CD4-positive, alpha-beta T cell treated with Interleukin-6 for 4 hours (primary cell): Measurements from ENCODE around the gene TLX3.

Experiments used
- DNase-seq: peaks from one replicate; pipeline ENCODE4 v3.0.0-alpha.2; 2020; ENCODE audit warnings: mixed read lengths

TLX3 gene

DNA sequence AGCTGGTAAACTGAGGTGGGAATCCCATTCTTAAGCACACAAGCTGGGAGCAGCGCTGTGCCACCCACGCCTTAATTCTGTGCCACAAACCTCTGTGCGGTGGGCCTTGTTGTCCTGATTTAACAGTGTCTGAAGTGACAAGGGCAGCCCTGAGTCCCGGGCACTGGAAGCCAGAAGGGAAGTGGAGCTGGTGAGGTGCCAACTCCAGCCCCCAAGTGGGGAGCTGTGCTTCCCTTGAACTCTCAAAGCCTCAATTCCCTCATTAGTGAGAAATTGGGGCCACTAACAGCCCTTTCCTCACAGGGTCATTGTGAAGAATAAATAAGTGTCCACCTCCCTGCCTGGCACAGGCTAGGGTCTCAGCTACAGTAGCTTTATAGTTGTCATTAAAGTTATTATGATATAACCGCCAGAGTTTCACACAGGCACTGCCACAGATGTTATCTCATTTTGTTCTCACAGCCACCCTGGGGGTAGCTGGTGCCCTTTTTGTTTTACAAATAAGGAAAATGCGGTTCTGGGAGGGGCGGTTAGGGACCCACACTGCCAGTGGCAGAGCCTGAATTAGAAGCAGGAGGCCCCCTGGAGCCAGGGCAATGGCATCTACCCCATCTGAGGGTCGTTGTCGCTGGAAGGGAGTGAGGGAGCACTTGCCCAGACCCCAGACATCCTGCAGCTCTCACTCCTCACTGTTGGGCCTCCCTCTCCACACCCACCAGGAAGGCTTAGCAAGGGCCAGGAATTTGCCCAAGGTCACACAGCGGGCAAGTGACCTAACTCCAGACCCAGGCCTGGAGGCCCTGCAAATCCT is 2.1 kb upstream of the TLX3 start:
- DNase-seq = no peak

DNA sequence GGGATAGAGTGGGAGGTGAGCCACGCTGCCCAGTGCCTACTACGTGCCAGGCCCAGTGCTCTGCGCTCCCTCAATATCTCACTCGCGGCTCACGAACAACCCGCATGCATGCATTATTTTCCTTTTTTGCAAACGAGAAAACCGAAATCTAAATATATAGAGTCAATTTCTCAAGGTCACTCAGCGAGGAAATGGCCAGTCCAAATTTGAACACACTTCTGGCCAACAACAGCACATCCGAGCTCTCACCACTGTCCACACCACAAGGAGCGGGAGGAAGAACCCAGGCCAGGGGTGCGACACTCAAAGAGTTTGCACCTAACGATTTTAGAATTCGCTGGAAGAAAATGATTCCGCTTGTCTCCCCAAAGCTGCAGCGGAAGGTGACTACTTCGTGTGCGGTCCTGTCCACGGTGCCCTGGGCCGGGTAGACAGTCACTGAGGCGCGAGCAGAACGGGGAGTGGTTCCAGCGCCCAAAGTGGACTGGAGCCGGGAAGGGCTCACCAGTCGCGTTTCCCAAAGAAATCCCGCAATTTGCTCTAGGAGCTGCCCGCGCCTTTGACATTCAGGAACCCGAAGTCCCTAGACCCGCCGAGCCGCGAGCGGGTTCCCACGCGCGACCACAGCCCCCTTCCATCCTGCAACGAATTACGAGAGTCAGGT is 1.1 kb upstream of the TLX3 start:
- no peak for DNase-seq

DNA sequence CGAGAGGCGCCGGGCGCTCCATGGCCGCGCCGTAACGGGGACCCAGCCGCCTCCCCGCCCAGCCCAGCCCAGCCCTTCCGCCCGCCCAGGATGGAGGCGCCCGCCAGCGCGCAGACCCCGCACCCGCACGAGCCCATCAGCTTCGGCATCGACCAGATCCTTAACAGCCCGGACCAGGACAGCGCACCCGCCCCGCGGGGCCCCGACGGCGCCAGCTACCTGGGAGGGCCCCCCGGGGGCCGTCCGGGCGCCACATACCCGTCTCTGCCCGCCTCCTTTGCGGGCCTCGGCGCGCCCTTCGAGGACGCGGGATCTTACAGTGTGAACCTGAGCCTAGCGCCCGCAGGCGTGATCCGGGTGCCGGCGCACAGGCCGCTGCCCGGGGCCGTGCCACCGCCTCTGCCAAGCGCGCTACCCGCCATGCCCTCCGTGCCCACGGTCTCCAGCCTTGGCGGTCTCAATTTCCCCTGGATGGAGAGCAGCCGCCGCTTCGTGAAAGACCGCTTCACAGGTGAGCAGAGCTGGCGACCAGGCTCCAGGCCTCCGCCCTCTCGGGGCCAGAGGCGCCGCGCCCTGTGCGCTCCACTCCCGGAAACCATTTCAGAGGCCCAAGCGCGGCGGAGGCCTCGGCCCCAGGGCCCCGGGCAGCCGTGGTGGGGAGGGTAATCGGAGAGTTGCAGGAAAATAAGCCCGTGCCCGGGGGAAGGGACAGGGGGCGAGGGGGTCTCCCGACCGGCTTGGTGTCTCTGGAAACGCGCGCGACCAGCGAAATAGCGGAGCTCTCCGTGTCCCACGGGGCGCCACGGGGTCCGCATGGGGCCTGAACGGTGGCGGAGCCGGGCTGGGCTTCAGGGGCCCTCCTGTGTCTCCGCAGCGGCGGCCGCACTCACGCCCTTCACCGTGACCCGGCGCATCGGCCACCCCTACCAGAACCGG is 496 bp downstream of the TLX3 start:
- no peak for DNase-seq

DNA sequence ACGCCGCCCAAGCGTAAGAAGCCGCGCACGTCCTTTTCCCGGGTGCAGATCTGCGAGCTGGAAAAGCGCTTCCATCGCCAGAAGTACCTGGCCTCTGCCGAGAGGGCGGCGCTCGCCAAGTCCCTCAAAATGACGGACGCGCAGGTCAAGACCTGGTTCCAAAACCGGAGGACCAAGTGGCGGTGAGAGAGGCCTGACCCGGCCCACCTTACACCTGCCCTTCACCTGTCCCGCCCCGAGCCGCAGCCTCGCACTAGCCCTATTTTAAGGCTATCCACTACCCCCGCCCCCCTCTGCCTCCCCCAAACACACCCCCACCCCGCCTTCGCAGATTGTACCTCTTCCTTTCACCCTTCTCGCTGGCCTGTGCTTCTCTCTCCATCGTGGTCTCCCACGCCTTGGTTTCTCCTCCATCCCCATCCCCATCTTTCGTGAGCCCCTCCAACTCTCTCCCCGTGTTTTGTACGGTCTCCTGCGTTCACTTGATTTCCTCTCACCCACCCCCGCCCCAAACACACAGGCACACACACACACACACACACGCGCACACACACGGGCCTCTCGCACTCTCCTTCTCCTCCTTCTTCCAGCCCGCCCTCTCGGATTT is 1.3 kb downstream of the TLX3 start:
- no peak for DNase-seq

DNA sequence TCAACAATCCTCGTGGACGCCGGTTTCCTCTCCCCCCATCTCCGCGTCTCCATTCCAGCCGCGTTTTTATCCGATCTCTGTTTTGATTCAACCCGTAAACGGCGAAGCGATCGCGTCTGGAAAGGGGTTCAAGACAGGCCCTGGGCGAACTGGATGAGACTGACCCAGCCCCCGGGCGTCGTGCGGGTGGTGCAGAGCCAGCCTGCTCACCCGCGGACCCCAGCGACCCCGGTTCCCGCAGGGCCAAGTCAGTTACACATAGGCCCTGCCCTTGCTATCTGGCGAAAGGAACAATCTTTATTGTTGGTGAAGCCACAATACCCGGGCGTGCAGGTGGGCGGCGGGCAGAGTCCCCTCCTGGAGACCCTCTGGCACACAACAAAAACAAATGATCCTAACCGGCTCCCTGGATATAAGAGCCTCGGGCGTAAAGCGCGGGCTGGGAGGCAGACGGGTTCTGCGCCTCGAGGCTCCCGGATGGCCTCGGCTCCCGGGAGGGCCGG is 1.8 kb downstream of the TLX3 start:
- DNase-seq = no peak

DNA sequence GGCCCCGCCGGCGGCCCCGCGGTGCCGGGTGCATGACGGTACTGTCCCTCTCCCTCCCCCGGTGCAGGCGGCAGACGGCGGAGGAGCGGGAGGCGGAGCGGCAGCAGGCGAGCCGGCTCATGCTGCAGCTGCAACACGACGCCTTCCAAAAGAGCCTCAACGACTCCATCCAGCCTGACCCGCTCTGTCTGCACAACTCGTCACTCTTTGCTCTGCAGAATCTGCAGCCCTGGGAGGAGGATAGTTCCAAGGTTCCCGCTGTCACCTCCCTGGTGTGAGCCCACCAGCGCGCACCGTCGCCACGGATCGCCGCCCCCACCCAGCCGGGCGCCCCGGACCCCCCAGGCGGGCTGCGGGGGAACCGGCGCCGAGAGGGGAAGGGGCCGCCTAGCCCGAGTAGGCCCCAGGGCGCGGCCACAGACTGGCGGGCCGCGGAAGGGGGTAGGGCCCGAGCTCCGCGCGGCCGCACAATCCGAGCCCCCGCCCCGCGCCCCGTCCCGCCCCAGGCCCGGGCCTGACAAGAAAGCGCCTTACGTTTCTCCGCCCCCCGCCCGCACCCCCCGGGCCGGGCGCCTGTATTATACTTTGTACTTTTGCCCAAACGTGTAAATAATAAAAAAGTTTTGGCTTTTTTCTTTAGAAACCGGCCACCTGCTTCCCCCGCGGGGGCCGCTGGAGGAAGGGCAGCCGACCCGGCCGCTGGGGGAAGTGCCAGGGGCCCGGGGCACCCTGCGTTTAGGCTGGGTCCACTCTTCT is 2.5 kb downstream of the TLX3 start:
- DNase-seq = no peak

DNA sequence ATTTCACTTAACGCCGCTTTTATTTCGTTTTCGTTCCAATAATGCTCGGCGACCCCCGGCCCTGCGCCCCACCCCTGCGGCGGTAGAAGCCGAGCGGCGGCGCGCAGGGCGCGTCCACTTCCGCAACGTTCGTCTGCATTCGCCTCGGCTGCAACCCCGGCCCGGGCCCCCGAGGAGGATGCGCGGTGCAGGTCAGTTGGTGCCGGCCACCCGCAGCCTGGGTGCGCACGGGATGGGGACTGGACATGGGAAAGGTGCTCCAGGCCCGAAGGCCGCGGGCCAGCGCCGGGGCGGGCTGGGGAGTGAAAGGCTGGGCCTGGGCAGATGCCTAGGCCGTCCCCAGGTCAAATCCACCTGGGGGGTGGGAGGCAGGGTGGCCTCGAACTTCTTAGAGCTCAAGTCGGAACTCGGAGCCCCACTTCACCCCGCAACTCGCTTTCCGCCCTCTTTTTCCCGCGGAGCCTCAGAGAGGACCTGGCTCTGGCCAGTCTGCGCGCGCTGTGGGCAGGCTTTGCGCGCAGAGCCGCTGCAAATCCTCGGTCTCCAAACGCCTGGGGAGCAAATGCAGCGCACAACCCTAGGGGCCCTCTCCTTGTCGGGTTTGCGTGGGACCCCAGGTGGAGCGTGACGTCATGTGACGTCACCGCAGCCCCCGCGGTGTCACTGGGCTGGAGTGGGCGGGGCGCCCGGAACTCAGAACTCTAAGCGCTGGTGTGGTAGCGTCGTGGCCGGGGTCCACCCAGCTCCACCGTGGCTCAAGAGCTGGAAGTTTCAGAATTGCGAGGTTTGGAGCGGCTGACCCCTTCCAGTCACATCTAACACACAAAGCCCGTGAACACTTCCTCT is 3.3 kb downstream of the TLX3 start:
- DNase-seq = no peak

DNA sequence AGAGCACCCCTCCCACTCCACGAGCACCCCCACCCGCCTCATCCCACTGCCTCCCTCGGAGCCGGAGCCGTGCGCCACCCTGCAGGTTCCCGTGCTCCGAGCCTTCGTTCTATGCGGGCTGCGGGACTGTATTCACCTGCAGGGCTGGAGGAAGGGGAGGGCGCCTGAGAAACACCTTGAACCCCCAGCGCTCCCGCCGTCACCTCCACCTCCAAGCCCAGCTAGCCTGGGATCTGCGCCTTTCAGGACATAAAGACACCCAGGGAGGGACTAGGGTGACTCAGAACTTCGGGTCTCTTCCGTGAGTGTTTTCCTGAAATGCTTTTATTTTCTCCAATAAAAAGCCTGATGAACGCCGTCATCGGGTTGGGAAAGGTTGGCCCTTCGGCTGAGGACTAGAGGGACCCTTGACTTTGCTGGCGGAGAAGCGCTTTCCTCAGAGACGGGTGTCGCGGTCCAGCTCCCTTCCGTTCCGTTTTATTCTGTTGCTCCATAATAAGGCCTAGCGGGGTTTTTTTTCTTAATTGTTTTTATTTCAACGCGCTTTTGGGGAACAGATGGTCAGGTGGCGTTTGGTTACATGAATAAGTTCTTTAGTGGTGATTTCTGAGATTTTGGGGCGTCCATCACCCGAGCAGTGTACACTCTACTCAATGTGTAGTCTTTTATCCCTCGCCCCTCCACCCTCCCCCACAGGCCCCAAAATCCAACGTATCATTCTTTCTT is 4.6 kb downstream of the TLX3 start:
- DNase-seq = no peak

DNA sequence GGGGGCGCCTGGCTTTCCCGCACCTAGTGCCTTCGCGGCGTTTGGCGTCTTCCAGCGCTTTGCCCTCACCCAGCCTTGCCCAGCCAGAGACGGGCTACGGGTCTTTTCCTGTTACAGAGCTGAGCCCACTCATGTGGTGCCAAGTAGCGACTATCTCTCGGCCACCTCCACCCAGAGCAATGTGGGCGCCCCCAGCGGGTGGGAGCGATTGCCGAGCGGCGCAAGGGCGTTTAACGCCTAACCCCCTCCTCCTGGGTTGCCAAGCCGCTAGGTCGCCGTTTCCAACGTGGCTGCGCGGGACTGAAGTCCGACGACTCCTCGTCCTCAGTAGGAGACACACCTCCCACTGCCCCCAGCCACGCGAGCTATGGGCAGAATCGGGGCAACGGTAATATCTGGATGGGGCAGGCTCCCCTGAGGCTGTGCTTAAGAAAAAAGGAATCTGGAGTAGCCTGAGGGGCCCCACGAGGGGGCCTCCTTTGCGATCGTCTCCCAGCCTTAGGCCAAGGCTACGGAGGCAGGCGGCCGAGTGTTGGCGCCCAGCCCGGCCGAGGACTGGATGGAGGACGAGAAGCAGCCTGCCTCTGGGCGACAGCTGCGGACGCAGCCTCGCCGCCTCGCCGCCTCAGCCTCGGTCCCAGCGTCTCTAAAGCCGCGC is 5.8 kb downstream of the TLX3 start:
- no peak for DNase-seq

DNA sequence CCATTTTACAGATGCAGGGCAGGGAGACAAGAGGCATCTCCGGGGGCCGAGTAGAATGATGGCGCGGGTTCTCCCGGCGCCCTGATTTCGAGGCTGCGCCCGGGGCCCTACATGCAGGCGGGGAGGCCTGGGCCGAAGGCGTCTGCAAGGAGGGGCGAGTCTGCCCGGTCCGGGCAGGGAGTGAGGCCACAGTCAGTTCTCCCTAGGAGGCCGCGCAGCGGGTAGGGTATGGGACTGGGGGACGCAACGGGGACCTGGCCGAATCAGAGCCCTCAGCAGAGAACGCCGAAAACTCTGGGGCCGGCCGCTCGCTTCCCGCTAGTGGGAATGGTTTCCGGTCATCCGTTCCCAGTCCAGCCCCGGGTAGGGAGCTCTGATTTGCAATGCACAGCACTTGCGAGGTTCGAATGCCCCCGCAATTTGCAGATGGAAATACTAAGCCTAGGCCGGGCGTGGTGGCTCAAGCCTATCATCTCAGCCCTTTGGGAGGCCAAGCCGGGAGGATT is 6.4 kb downstream of the TLX3 start:
- no peak for DNase-seq

DNA sequence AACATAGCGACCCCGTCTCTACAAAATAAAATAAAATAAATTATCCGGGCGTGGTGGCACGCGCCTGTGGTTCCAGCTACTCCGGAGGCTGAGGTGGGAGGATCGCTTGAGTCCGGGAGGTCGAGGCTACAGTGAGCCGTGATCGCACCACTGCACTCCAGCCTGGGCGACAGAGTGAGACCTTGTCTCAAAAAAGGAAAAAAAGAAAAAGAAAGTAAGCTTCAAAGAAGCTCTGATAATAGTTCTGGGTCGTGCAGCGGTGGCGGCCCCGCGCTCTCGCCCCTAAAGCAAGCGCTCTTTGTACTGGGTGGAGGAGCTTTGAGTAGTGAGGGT is 6.8 kb downstream of the TLX3 start:
- DNase-seq = no peak

DNA sequence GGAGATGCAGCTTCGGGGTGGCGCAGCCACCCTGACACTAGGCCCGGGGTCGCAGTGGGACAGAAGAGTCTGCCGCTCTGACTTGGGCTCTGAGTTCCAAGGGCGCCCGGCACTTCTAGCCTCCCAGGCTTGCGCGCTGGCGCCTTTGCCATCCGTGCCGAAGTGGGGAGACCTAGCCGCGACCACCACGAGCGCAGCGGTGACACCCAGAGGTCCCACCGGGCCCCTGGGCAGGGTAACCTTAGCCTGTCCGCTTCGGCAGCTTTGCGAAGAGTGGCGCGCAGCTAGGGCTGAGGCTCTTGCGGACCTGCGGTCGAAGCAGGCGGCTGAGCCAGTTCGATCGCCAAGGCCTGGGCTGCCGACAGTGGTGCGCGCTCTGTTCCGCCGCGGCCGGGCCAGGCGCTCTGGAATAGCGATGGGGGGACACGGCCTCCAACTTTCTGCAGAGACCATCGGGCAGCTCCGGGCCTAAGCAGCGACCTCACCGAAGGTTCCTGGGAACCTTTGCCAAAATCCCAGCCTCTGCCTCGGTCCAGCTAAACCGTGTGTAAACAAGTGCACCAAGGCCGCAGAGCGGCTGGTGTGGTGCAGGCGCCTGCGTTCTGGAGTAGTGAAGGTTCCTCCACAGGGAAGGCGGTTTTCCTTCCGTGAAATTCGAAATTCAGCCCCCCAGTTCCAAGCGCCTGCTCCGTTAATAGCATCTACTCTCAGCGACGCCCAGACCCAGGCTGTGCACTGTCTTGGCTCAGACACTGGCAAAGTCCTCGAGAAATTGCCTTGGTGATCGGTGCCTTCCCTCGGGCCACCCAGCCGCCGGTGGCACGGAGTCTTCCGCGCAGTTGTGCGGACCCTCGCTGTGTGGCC is 7.4 kb downstream of the TLX3 start:
- no peak for DNase-seq

DNA sequence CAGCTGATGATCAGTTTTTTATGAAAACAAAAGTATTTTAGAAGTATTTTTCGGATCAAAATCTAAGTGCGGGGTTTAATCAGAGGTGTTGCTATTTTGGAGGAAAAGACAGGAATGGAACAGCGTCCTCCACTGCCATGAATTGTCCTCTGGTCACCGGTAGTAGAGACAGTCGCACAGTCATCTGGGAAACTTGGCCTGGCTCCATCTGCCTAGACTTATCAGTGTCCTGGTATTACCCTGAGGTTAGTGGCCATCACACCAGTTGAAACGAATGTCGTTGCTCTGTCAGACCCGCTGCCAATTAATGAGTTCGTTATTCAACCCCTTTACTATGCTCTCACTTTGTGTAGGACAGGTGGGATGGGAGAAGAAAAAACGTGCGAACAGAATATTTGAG is 8.2 kb downstream of the TLX3 start:
- no peak for DNase-seq

DNA sequence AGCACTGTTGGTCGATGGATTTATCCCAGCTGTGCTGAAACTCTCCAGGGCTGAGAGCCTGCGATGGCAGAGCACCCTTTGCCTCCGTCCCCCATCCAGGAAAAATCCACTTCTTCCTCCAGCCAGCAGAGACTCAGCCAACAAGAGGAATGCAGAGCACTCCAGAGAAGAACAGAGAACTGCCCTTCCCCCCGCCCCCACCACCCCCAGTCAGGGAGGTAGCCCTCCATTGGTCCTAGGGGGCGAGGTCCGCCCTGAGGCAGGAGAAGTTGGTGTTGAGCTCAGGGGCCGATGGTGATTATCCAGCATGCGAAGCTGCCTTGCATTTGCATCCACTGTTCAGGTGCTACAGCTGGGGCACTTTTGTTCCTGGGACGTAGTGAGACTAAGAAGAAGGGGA is 9.0 kb downstream of the TLX3 start:
- DNase-seq = no peak

DNA sequence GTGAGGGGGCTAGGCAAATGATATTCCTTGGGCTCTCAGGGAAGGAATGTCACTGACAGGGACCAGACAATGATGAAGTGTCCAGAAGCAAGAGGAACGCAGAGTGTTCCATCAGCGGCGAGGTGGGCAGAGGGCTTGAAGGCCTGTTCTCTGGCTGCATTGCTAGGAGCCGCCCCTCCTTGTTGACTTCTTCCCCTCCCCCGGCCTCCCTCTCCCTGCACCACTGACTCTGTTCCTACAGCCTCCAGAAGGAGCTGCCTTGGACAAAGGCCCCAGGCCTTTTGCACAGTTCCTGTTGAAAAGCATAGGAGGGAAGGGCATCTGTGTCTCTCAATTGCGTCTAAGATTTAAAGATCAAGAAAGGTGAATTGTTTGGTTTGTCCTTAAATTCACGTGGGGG is 12.4 kb downstream of the TLX3 start:
- no peak for DNase-seq

DNA sequence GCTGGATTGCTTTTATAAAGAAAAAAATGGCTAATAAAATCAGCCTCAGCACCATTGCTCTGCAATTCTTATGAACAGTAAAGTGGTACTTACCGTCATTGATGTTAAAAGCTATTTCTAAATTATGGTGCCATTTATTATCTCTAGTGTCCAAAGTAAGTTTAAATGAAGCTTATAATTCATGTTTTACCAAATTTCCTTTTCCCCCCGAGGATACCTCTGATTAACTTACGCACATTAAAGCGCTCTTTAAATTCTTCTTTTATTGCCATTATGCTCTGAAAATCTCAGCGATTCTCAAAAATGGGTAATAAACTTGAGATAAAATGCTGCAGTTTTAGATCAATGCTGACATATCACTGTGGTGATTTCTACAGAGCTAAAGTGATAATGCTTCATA is 13.5 kb downstream of the TLX3 start:
- DNase-seq = no peak

DNA sequence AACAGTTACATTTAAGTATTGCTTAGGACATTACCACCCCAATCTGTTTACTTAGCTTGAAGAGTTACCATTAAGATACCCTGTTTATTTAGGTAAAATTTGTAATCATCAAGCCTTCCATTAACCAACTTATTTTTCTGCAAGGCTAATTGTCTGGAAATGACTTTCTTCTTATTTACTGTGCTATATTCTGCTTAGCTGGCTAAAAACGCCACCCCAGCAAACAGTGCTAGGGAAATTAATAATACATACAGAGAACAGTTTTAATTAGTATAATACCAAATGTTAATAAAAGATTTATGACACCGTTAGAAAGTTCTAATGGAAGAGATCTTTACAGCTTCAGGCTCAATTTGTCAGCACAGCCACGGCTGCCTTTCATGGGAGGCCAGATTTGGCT is 14.0 kb downstream of the TLX3 start:
- no peak for DNase-seq

DNA sequence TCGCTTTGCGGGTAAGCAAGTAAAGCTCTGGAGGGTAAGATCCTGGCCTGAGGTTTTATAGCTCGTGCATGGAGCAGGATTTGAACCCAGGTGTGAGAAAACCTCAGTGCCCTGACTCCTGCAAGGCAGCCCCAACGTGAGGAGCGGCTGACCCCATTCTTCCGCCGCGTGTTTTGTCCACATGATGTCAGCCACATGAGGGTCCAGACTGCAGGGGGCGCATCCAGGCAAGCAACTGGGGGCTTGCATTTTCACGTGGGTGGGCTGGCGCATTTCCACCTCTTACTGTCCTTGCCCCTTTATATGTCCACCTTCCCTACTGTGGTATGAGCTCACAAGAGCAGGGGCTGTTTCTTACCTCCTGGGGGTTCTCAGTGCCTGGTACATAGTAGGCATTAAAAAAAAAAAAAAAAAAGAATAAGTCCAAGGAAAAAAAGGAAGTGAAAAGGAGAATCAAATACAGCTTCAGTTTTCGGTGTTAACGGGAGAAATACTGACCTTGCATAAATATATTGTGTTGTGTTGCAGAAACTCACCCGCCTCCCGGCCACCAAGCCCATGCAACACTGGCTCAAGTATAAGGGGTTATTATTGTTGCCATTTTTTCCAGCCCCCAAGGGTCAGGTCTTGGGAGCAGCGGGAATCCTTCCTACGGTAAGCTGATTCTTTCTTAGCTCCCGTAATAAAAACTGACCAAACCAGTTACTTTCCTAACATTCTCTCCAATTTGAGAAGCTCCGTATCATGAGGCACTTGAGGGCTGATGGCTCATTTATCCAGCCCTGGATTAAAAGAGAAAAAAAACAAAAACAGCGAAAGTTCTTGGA is 15.0 kb downstream of the TLX3 start:
- no peak for DNase-seq
